ENCODE data around the gene TTLL8. TPM values are rescaled to one million over a fixed set of nuclear protein-coding genes. Genes with fewer than 3 reads are reported as not detected.

Gene TTLL8
- total RNA-seq, 6 experiments from 2014 or later: not detected

GRCh38 chr22:49973018-49973961 is 84.8 kb downstream of the TTLL8 start:
- peaks cover 0 to 29% (median 12%) of the 10 kb centered on the region in 4 donors for H3K4me1 ChIP-seq
- no peak overlapping the region for H3K27ac ChIP-seq
- no peak for ATAC-seq
- H3K9me3 ChIP-seq: no peaks in the 10 kb centered on the region
- 80% methylated on average over 5 of the region's 5 CpGs for WGBS (ENCODE audit: insufficient coverage, low coverage, low lambda C conversion rate, missing lambda C conversion rate)
- TF ChIP-seq CTCF (IDR thresholded peaks at IDR 0.05) (no peak), POLR2A (IDR thresholded peaks at IDR 0.05) (no peak)
- intact Hi-C loops (cut with DNase I): no loop called here
- no peak overlapping the region for H3K4me3 ChIP-seq
- no peaks in the 10 kb centered on the region for H3K36me3 ChIP-seq
- no peaks in the 10 kb centered on the region for H3K27me3 ChIP-seq
- no peak for DNase-seq

- peak; percentile 56 to 64 (median 64) for DNase-seq
- 43% methylated on average over 23 of the region's 45 CpGs for WGBS (ENCODE audit: insufficient coverage, low coverage, low lambda C conversion rate, missing lambda C conversion rate)
- Histone ChIP-seq H3K27ac (peak overlapping the region; percentile 85 to 97 (median 91)), H3K27me3 (no peaks in the 10 kb centered on the region), H3K36me3 (no peaks in the 10 kb centered on the region), H3K9me3 (no peaks in the 10 kb centered on the region), H3K4me1 (peaks cover 0 to 37% (median 15%) of the 10 kb centered on the region in 4 donors), H3K4me3 (peak overlapping the region; percentile 40 to 73 (median 72))
- no peak for TF ChIP-seq POLR2A (IDR thresholded peaks at IDR 0.05)
- TF ChIP-seq CTCF (IDR thresholded peaks at IDR 0.05): no peak
- intact Hi-C loops (cut with DNase I): no loop called here
- no peak for ATAC-seq
Measured at GRCh38 chr22:49972163-49973017, 85.7 kb downstream of the TTLL8 start.

GRCh38 chr22:49971232-49972162 is 86.6 kb downstream of the TTLL8 start:
- Histone ChIP-seq H3K27me3 (no peaks in the 10 kb centered on the region), H3K9me3 (no peaks in the 10 kb centered on the region), H3K4me3 (peak overlapping the region; percentile 40 to 73 (median 72)), H3K36me3 (no peaks in the 10 kb centered on the region), H3K4me1 (peaks cover 0 to 46% (median 21%) of the 10 kb centered on the region in 4 donors), H3K27ac (peak overlapping the region; percentile 85 to 97 (median 91))
- intact Hi-C loops (cut with DNase I): no loop called here
- TF ChIP-seq CTCF (IDR thresholded peaks at IDR 0.05) (no peak), POLR2A (IDR thresholded peaks at IDR 0.05) (peak; percentile 70)
- DNase-seq (peak; percentile 94 to 97 (median 96)), ATAC-seq (peak; percentile 52 to 76 (median 66))
- 3% methylated on average over 17 of the region's 81 CpGs for WGBS (ENCODE audit: insufficient coverage, low coverage, low lambda C conversion rate, missing lambda C conversion rate)
